SU-DHL-6 (cell line): ENCODE data around the gene ZNF423.

ENCODE experiments used
- H2AFZ ChIP-seq: fragments of 200-600 bp; sonication (generic); 2 replicates; pipeline ENCODE4 v1.6.1; 2014; ENCODE audit warnings: low read depth, mild to moderate bottlenecking, moderate library complexity, mixed read lengths, antibody characterized with exemption, low read length; ENCODE audit not compliant: severe bottlenecking
- H3F3A ChIP-seq: fragments of 200-600 bp; shearing (Covaris generic); 2 replicates; pipeline ENCODE4 v1.6.0; 2016; ENCODE audit warnings: antibody characterized with exemption, mild to moderate bottlenecking; ENCODE audit not compliant: insufficient read depth
- H3K27ac ChIP-seq: fragments of 200-600 bp; sonication (generic); 2 replicates; pipeline ENCODE4 v1.5.1; 2016; ENCODE audit warnings: low read depth, mild to moderate bottlenecking, low read length, moderate library complexity, mixed read lengths
- H3K27me3 ChIP-seq: fragments of 200-600 bp; sonication (generic), shearing (Covaris generic); 2 replicates; pipeline ENCODE4 v1.6.0; 2014; ENCODE audit warnings: mild to moderate bottlenecking, low read length
- H3K36me3 ChIP-seq: fragments of 200-600 bp; sonication (generic); 2 replicates; pipeline ENCODE4 v1.6.1; 2014; ENCODE audit warnings: mild to moderate bottlenecking, low read length, mixed read lengths
- H3K4me2 ChIP-seq: fragments of 300-600, 200-600 bp; shearing (Covaris generic), sonication (generic); 2 replicates; pipeline ENCODE4 v1.6.0; 2014; ENCODE audit warnings: low read length, low read depth, mild to moderate bottlenecking; ENCODE audit not compliant: poor library complexity, severe bottlenecking
- H3K4me3 ChIP-seq: fragments of 200-600 bp; sonication (generic); 2 replicates; pipeline ENCODE4 v1.5.1; 2014; ENCODE audit warnings: antibody characterized with exemption, low read length, mild to moderate bottlenecking, mixed read lengths; ENCODE audit not compliant: insufficient read depth, poor library complexity, severe bottlenecking
- H3K79me2 ChIP-seq: fragments of 200-600 bp; sonication (generic); 2 replicates; pipeline ENCODE4 v1.6.1; 2014; ENCODE audit warnings: mild to moderate bottlenecking, low read length, moderate library complexity; ENCODE audit not compliant: insufficient read depth
- H3K9ac ChIP-seq: fragments of 200-600 bp; sonication (generic); 2 replicates; pipeline ENCODE4 v1.7.0; 2014; ENCODE audit warnings: mild to moderate bottlenecking, low read length
- H3K9me2 ChIP-seq: fragments of 200-600 bp; sonication (generic); replicated peaks from 2 replicates; pipeline ENCODE4 v1.6.1; 2014; ENCODE audit warnings: low read length; ENCODE audit not compliant: insufficient read depth
- H3K9me3 ChIP-seq: fragments of 200-600 bp; sonication (generic); 2 replicates; pipeline ENCODE4 v1.6.1; 2014; ENCODE audit warnings: low read length, mixed read lengths; ENCODE audit not compliant: insufficient read depth
- H4K20me1 ChIP-seq: fragments of 200-600 bp; sonication (generic); 2 replicates; pipeline ENCODE4 v1.6.1; 2014; ENCODE audit warnings: low read depth, mild to moderate bottlenecking, antibody characterized with exemption, low read length, moderate library complexity, mixed read lengths
- CTCF ChIP-seq: fragments of 200-600 bp; sonication (generic); IDR thresholded peaks from one replicate; pipeline ENCODE4 v1.5.1; 2017; ENCODE audit warnings: antibody characterized with exemption, mild to moderate bottlenecking, low read length, moderate library complexity; ENCODE audit not compliant: insufficient read depth, poor library complexity, severe bottlenecking
- EZH2phosphoT487 ChIP-seq: fragments of 200-600 bp; sonication (generic), shearing (Covaris generic); conservative IDR thresholded peaks from 2 replicates; pipeline ENCODE4 v1.6.1; 2018; ENCODE audit warnings: mild to moderate bottlenecking, antibody characterized with exemption, low read length, moderate library complexity, mixed read lengths

Gene ZNF423

GRCh38 chr16:49775581-49775980, 80.3 kb downstream of the ZNF423 start:
- no peaks in the 10 kb centered on the region for H4K20me1 ChIP-seq
- no peaks in the 10 kb centered on the region for H3K36me3 ChIP-seq
- H3K27ac ChIP-seq = no peak overlapping the region
- no peaks in the 10 kb centered on the region for H3F3A ChIP-seq
- TF ChIP-seq CTCF = no peak
- no peak for TF ChIP-seq EZH2phosphoT487
- H3K9ac ChIP-seq = no peak overlapping the region
- no peaks in the 10 kb centered on the region for H3K79me2 ChIP-seq
- H2AFZ ChIP-seq = no peak overlapping the region
- no peak overlapping the region for H3K4me2 ChIP-seq
- no peaks in the 10 kb centered on the region for H3K27me3 ChIP-seq
- H3K9me2 ChIP-seq = no peaks in the 10 kb centered on the region
- H3K4me3 ChIP-seq = no peak overlapping the region
- no peaks in the 10 kb centered on the region for H3K9me3 ChIP-seq

- TF ChIP-seq CTCF = no peak
- no peak for TF ChIP-seq EZH2phosphoT487
- H3F3A ChIP-seq = no peaks in the 10 kb centered on the region
- H2AFZ ChIP-seq = no peak overlapping the region
- H3K27me3 ChIP-seq = no peaks in the 10 kb centered on the region
- H3K9me3 ChIP-seq = no peaks in the 10 kb centered on the region
- no peak overlapping the region for H3K4me3 ChIP-seq
- H3K4me2 ChIP-seq = no peak overlapping the region
- H3K27ac ChIP-seq = no peak overlapping the region
- no peak overlapping the region for H3K9ac ChIP-seq
- no peaks in the 10 kb centered on the region for H3K36me3 ChIP-seq
- H3K9me2 ChIP-seq = no peaks in the 10 kb centered on the region
- H4K20me1 ChIP-seq = no peaks in the 10 kb centered on the region
- no peaks in the 10 kb centered on the region for H3K79me2 ChIP-seq
Observed at GRCh38 chr16:49775018-49775417, 80.9 kb downstream of the ZNF423 start.

GRCh38 chr16:49773534-49774475, 82.1 kb downstream of the ZNF423 start:
- H2AFZ ChIP-seq = no peak overlapping the region
- H3K27me3 ChIP-seq = no peaks in the 10 kb centered on the region
- no peak overlapping the region for H3K4me2 ChIP-seq
- no peak overlapping the region for H3K4me3 ChIP-seq
- no peaks in the 10 kb centered on the region for H3K36me3 ChIP-seq
- no peaks in the 10 kb centered on the region for H3K9me3 ChIP-seq
- H3K79me2 ChIP-seq = no peaks in the 10 kb centered on the region
- no peak for TF ChIP-seq EZH2phosphoT487
- TF ChIP-seq CTCF = no peak
- no peaks in the 10 kb centered on the region for H4K20me1 ChIP-seq
- H3F3A ChIP-seq = no peaks in the 10 kb centered on the region
- no peaks in the 10 kb centered on the region for H3K9me2 ChIP-seq
- H3K27ac ChIP-seq = no peak overlapping the region
- no peak overlapping the region for H3K9ac ChIP-seq
